GM21515 (cell line): ENCODE data around the gene MYO1A.
"Not testable (repeated sequence)": the region's sequence is repeated elsewhere in the genome, so short reads cannot be mapped to it uniquely, and the experiment has no call there.

Source experiments
- ATAC-seq: cut with Tn5 transposase; IDR thresholded peaks from one replicate; pipeline ENCODE4 v1.9.1; 2021; ENCODE audit not compliant: unreplicated experiment

MYO1A gene

GRCh38 chr12:56996793-56997545 is 53.0 kb downstream of the MYO1A start:
- no peak for ATAC-seq

- ATAC-seq: no peak
These were observed 53.9 kb downstream of the MYO1A start for GRCh38 chr12:56995930-56996496.

- no peak for ATAC-seq
These were observed 54.6 kb downstream of the MYO1A start for GRCh38 chr12:56995201-56995929.

- no peak for ATAC-seq
These were observed 55.6 kb downstream of the MYO1A start for GRCh38 chr12:56994231-56994746.

- no peak for ATAC-seq
These were observed 56.6 kb downstream of the MYO1A start for GRCh38 chr12:56993346-56993745.

- ATAC-seq: no peak
These were observed 58.3 kb downstream of the MYO1A start for GRCh38 chr12:56991319-56992246.

GRCh38 chr12:56990648-56991318 is 59.1 kb downstream of the MYO1A start:
- ATAC-seq: no peak

GRCh38 chr12:56989861-56990610 is 59.9 kb downstream of the MYO1A start:
- ATAC-seq: no peak

- no peak for ATAC-seq
These were observed 61.7 kb downstream of the MYO1A start for GRCh38 chr12:56988207-56988739.

GRCh38 chr12:56987551-56988053 is 62.3 kb downstream of the MYO1A start:
- ATAC-seq: no peak

GRCh38 chr12:56987011-56987410 is 62.9 kb downstream of the MYO1A start:
- ATAC-seq: no peak

GRCh38 chr12:56985714-56986113 is 64.2 kb downstream of the MYO1A start:
- ATAC-seq: not testable (repeated sequence)

- ATAC-seq: no peak
These were observed 66.5 kb downstream of the MYO1A start for GRCh38 chr12:56983386-56983785.

GRCh38 chr12:56982578-56983236 is 67.2 kb downstream of the MYO1A start:
- ATAC-seq: not testable (repeated sequence)

GRCh38 chr12:56980941-56981530 is 68.9 kb downstream of the MYO1A start:
- no peak for ATAC-seq

- no peak for ATAC-seq
These were observed 69.7 kb downstream of the MYO1A start for GRCh38 chr12:56980268-56980667.

GRCh38 chr12:56979628-56980027 is 70.3 kb downstream of the MYO1A start:
- no peak for ATAC-seq
